Left ventricle myocardium inferior (tissue), 1 donor: ENCODE results near the gene KCNK5. TPM values are rescaled to one million over a fixed set of nuclear protein-coding genes. Genes with fewer than 3 reads are reported as not detected.

Experiments used
- DNase-seq: peaks from one replicate; pipeline ENCODE4 v3.0.0-alpha.2; 2020
- H3K27ac ChIP-seq: fragments of 200-600 bp; replicated peaks from 2 replicates; pipeline ENCODE4 v1.8.0; 2021
- H3K27me3 ChIP-seq: fragments of 200-600 bp; 2 replicates; pipeline ENCODE4 v1.8.0; 2021; ENCODE audit warnings: low read depth
- H3K36me3 ChIP-seq: fragments of 200-600 bp; 2 replicates; pipeline ENCODE4 v1.8.0; 2021
- H3K4me1 ChIP-seq: fragments of 200-600 bp; 2 replicates; pipeline ENCODE4 v1.8.0; 2021
- H3K4me3 ChIP-seq: fragments of 200-600 bp; 2 replicates; pipeline ENCODE4 v1.8.0; 2021; ENCODE audit warnings: mild to moderate bottlenecking, moderate library complexity
- H3K9me3 ChIP-seq: fragments of 200-600 bp; replicated peaks from 2 replicates; pipeline ENCODE4 v1.8.0; 2021
- CTCF ChIP-seq: fragments of 200-600 bp; IDR thresholded peaks from 2 replicates; pipeline ENCODE4 v1.8.0; 2021; ENCODE audit warnings: antibody characterized with exemption, mild to moderate bottlenecking, borderline replicate concordance
- intact Hi-C: fragments of 100-400 bp; cut with micrococcal nuclease; formaldehyde crosslinking; loops from one replicate; pipeline ENCODE4 v1.11.0; 2022
- total RNA-seq: library from RNA; stranded (reverse); fragmentation: NEBNext Ultra II Directional; extraction: Animal tissue kit (Norgen Biotek cat#: 25700); gene quantifications from one replicate; pipeline ENCODE4 v1.2.1, GENCODE V29; 2021
- donor health status: DM: no; HTN: yes; CAD: no; lungs with severe emphysema.

The KCNK5 gene
- total RNA-seq, 1 donor from 2014 or later, result 0.47 TPM

DNA sequence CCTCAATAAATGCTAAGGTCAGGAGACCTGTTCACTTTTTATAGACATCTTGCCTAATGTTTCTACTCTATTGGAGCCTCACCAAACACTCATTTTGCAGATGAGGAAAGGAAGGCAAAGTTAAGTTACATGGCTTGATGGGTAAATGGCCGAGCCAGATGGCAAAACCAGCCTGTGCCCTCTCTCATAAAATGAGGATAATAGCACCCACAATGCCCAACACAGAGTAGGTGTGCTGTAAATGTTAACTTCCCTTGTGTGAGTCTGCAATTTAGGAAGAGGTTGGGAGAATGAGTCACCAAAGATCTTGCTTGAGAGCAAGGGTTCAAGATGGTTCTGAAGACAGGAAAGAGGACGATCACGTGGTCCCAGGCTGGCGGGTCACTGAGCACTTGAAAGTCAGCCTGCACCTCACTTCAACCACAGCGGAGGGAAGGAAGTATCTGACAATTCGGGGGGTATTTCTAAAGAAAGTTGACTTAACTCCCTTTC is 3.3 kb downstream of the KCNK5 start:
- no peak for DNase-seq
- TF ChIP-seq CTCF, result no peak
- peaks cover 17% of the 10 kb centered on the region for H3K4me1 ChIP-seq
- no peaks in the 10 kb centered on the region for H3K36me3 ChIP-seq
- no peaks in the 10 kb centered on the region for H3K9me3 ChIP-seq
- intact Hi-C loops, result no loop called here
- H3K27ac ChIP-seq, result no peak overlapping the region
- H3K27me3 ChIP-seq, result peaks cover 94% of the 10 kb centered on the region
- H3K4me3 ChIP-seq, result peak overlapping the region; percentile 11

GRCh38 chr6:39225543-39225942 is 3.7 kb downstream of the KCNK5 start:
- Histone ChIP-seq H3K9me3 (no peaks in the 10 kb centered on the region), H3K27ac (no peak overlapping the region), H3K36me3 (no peaks in the 10 kb centered on the region), H3K27me3 (peaks cover 89% of the 10 kb centered on the region), H3K4me1 (peaks cover 17% of the 10 kb centered on the region), H3K4me3 (no peak overlapping the region)
- DNase-seq, result no peak
- no peak for TF ChIP-seq CTCF
- intact Hi-C loops, result no loop called here

GRCh38 chr6:39224523-39225182 is 4.6 kb downstream of the KCNK5 start:
- intact Hi-C loops, result no loop called here
- H3K36me3 ChIP-seq, result no peaks in the 10 kb centered on the region
- no peak overlapping the region for H3K4me3 ChIP-seq

GRCh38 chr6:39224011-39224410 is 5.3 kb downstream of the KCNK5 start:
- Histone ChIP-seq H3K36me3 (no peaks in the 10 kb centered on the region), H3K4me1 (peaks cover 9% of the 10 kb centered on the region), H3K27ac (no peak overlapping the region), H3K9me3 (no peaks in the 10 kb centered on the region), H3K27me3 (peaks cover 76% of the 10 kb centered on the region), H3K4me3 (no peak overlapping the region)
- intact Hi-C loops, result no loop called here
- TF ChIP-seq CTCF, result no peak
- DNase-seq, result no peak

More at GRCh38 chr6:39224523-39225182, 4.6 kb downstream of the KCNK5 start:
- H3K27ac ChIP-seq, result no peak overlapping the region
- peaks cover 15% of the 10 kb centered on the region for H3K4me1 ChIP-seq
- peaks cover 82% of the 10 kb centered on the region for H3K27me3 ChIP-seq
- TF ChIP-seq CTCF, result no peak
- DNase-seq, result no peak
- H3K9me3 ChIP-seq, result no peaks in the 10 kb centered on the region

GRCh38 chr6:39223555-39223954 is 5.7 kb downstream of the KCNK5 start:
- Histone ChIP-seq H3K27ac (no peak overlapping the region), H3K4me3 (no peak overlapping the region), H3K27me3 (peaks cover 71% of the 10 kb centered on the region), H3K9me3 (no peaks in the 10 kb centered on the region), H3K36me3 (no peaks in the 10 kb centered on the region), H3K4me1 (peaks cover 4% of the 10 kb centered on the region)
- TF ChIP-seq CTCF, result no peak
- intact Hi-C loops, result no loop called here
- DNase-seq, result no peak
